EL (cell line): ENCODE results near the gene PSMC5.

ENCODE experiments used
- DNase-seq: peaks from one replicate; pipeline ENCODE4 v3.0.0-alpha.2; 2016

PSMC5 gene

GRCh38 chr17:63821804-63822203 lies 5.4 kb upstream of the PSMC5 start:
- DNase-seq = no peak

- no peak for DNase-seq
Observed at GRCh38 chr17:63822537-63822936, 4.7 kb upstream of the PSMC5 start.

- no peak for DNase-seq
Observed at GRCh38 chr17:63823659-63824331, 3.4 kb upstream of the PSMC5 start.

GRCh38 chr17:63824362-63824761 lies 2.9 kb upstream of the PSMC5 start:
- DNase-seq = no peak

- peak; percentile 35 for DNase-seq
Observed at GRCh38 chr17:63826468-63827001, 696 bp upstream of the PSMC5 start.

- no peak for DNase-seq
Observed at GRCh38 chr17:63827801-63828221, 580 bp downstream of the PSMC5 start.

- DNase-seq = no peak
Observed at GRCh38 chr17:63828936-63829335, 1.7 kb downstream of the PSMC5 start.

GRCh38 chr17:63830278-63830677 lies 3.0 kb downstream of the PSMC5 start:
- DNase-seq = no peak

- no peak for DNase-seq
Observed at GRCh38 chr17:63830904-63831491, 3.8 kb downstream of the PSMC5 start.

GRCh38 chr17:63831505-63831904 lies 4.3 kb downstream of the PSMC5 start:
- DNase-seq = no peak

- no peak for DNase-seq
Observed at GRCh38 chr17:63832014-63832413, 4.8 kb downstream of the PSMC5 start.

- DNase-seq = no peak
Observed at GRCh38 chr17:63832455-63832854, 5.2 kb downstream of the PSMC5 start.

GRCh38 chr17:63833026-63833740 lies 6.0 kb downstream of the PSMC5 start:
- no peak for DNase-seq

GRCh38 chr17:63833741-63834373 lies 6.6 kb downstream of the PSMC5 start:
- no peak for DNase-seq

GRCh38 chr17:63834431-63835166 lies 7.4 kb downstream of the PSMC5 start:
- peak; percentile 85 for DNase-seq

- DNase-seq = no peak
Observed at GRCh38 chr17:63835167-63835720, 8.0 kb downstream of the PSMC5 start.

- DNase-seq = no peak
Observed at GRCh38 chr17:63836811-63837210, 9.6 kb downstream of the PSMC5 start.

- DNase-seq = no peak
Observed at GRCh38 chr17:63837480-63837879, 10.2 kb downstream of the PSMC5 start.

GRCh38 chr17:63837962-63838600 lies 10.8 kb downstream of the PSMC5 start:
- no peak for DNase-seq

GRCh38 chr17:63838631-63839171 lies 11.5 kb downstream of the PSMC5 start:
- DNase-seq = no peak

- peak; percentile 31 for DNase-seq
Observed at GRCh38 chr17:63840591-63841349, 13.5 kb downstream of the PSMC5 start.
